CD4-positive, alpha-beta T cell treated with Interleukin-4 for 4 hours (primary cell): ENCODE data around the gene DENND4C.
"Not testable (repeated sequence)": the region's sequence is repeated elsewhere in the genome, so short reads cannot be mapped to it uniquely, and the experiment has no call there.

ENCODE experiments used
- DNase-seq: peaks from one replicate; pipeline ENCODE4 v3.0.0-alpha.2; 2020

The DENND4C gene

GRCh38 chr9:19229595-19230354 is 718 bp upstream of the DENND4C start:
- DNase-seq: no peak

- no peak for DNase-seq
These were observed 822 bp downstream of the DENND4C start for GRCh38 chr9:19231126-19231903.

GRCh38 chr9:19231904-19232822 is 1.7 kb downstream of the DENND4C start:
- DNase-seq: no peak

- peak; percentile 20 for DNase-seq
These were observed 2.3 kb downstream of the DENND4C start for GRCh38 chr9:19232823-19233194.

- no peak for DNase-seq
These were observed 2.9 kb downstream of the DENND4C start for GRCh38 chr9:19233344-19233743.

- no peak for DNase-seq
These were observed 9.5 kb downstream of the DENND4C start for GRCh38 chr9:19239955-19240354.

GRCh38 chr9:19241728-19242127 is 11.2 kb downstream of the DENND4C start:
- DNase-seq: no peak

GRCh38 chr9:19243366-19244033 is 13.0 kb downstream of the DENND4C start:
- DNase-seq: no peak

- no peak for DNase-seq
These were observed 16.4 kb downstream of the DENND4C start for GRCh38 chr9:19246891-19247290.

- DNase-seq: no peak
These were observed 16.9 kb downstream of the DENND4C start for GRCh38 chr9:19247420-19247819.

GRCh38 chr9:19250346-19250745 is 19.9 kb downstream of the DENND4C start:
- DNase-seq: not testable (repeated sequence)

- not testable (repeated sequence) for DNase-seq
These were observed 20.7 kb downstream of the DENND4C start for GRCh38 chr9:19251203-19251602.

GRCh38 chr9:19251622-19252021 is 21.1 kb downstream of the DENND4C start:
- not testable (repeated sequence) for DNase-seq

- no peak for DNase-seq
These were observed 21.8 kb downstream of the DENND4C start for GRCh38 chr9:19252174-19252884.

- DNase-seq: no peak
These were observed 22.4 kb downstream of the DENND4C start for GRCh38 chr9:19252885-19253219.

GRCh38 chr9:19255112-19255511 is 24.6 kb downstream of the DENND4C start:
- DNase-seq: no peak

- DNase-seq: no peak
These were observed 25.3 kb downstream of the DENND4C start for GRCh38 chr9:19255821-19256220.

- not testable (repeated sequence) for DNase-seq
These were observed 29.3 kb downstream of the DENND4C start for GRCh38 chr9:19259665-19260255.

- not testable (repeated sequence) for DNase-seq
These were observed 35.1 kb downstream of the DENND4C start for GRCh38 chr9:19265602-19266001.

GRCh38 chr9:19266778-19267384 is 36.4 kb downstream of the DENND4C start:
- DNase-seq: not testable (repeated sequence)

GRCh38 chr9:19269582-19269981 is 39.1 kb downstream of the DENND4C start:
- DNase-seq: no peak
